Urinary bladder (tissue), 4 donors: ENCODE measurements around the gene CES4A. TPM values are rescaled to one million over a fixed set of nuclear protein-coding genes. Genes with fewer than 3 reads are reported as not detected.
"Not testable (repeated sequence)": the region's sequence is repeated elsewhere in the genome, so short reads cannot be mapped to it uniquely, and the experiment has no call there.

Experiments
- DNase-seq: peaks from one replicate; pipeline ENCODE4 v3.0.0-alpha.2; 2015; ENCODE audit errors: extremely low spot score
- H3K27ac ChIP-seq: one replicate; pipeline ENCODE4 v1.5.1; 2013; ENCODE audit warnings: low read depth, mild to moderate bottlenecking, moderate library complexity
- H3K36me3 ChIP-seq: one replicate; pipeline ENCODE4 v1.6.1; 2013; ENCODE audit warnings: mild to moderate bottlenecking, moderate library complexity; ENCODE audit not compliant: insufficient read depth
- H3K4me1 ChIP-seq: one replicate; pipeline ENCODE4 v1.6.1; 2013; ENCODE audit warnings: mild to moderate bottlenecking, moderate library complexity; ENCODE audit not compliant: insufficient read depth
- H3K4me3 ChIP-seq: one replicate; pipeline ENCODE4 v1.5.1; 2013; ENCODE audit warnings: low read depth, low read length
- WGBS: extraction: QIAGEN DNeasy Blood & Tissue Kit; methylation state at CpG from one replicate; pipeline ENCODE4 v1.1.7; 2013; 5-methylcytosine and 5-hydroxymethylcytosine counted together
- polyA plus RNA-seq: library from polyadenylated mRNA; stranded (reverse); fragments of 200-250 nt; gene quantifications from one replicate; pipeline ENCODE4 v1.2.3, GENCODE V29; 2013
- total RNA-seq: library from RNA; depleted of rRNA; stranded (reverse); fragments of >200 nt; gene quantifications from one replicate; pipeline ENCODE4 v1.2.3, GENCODE V29; 2014
- donor health status: healthy with polysubstance abuse.
- donor health status: healthy.

The CES4A gene
- total and polyA plus RNA-seq, 2 donors = 4.0 to 4.9 TPM

GRCh38 chr16:66964049-66964448 is 24.3 kb upstream of the CES4A start:
- 68% methylated on average over 6 of the region's 6 CpGs for WGBS
- H3K36me3 ChIP-seq = no peaks in the 10 kb centered on the region

GRCh38 chr16:66968847-66969246 is 19.5 kb upstream of the CES4A start:
- 84% methylated on average over 5 of the region's 5 CpGs for WGBS
- no peaks in the 10 kb centered on the region for H3K36me3 ChIP-seq

More at GRCh38 chr16:66964049-66964448, 24.3 kb upstream of the CES4A start:
- no peak overlapping the region for H3K27ac ChIP-seq
- no peak overlapping the region for H3K4me3 ChIP-seq
- H3K4me1 ChIP-seq = no peaks in the 10 kb centered on the region
- DNase-seq = no peak

DNA sequence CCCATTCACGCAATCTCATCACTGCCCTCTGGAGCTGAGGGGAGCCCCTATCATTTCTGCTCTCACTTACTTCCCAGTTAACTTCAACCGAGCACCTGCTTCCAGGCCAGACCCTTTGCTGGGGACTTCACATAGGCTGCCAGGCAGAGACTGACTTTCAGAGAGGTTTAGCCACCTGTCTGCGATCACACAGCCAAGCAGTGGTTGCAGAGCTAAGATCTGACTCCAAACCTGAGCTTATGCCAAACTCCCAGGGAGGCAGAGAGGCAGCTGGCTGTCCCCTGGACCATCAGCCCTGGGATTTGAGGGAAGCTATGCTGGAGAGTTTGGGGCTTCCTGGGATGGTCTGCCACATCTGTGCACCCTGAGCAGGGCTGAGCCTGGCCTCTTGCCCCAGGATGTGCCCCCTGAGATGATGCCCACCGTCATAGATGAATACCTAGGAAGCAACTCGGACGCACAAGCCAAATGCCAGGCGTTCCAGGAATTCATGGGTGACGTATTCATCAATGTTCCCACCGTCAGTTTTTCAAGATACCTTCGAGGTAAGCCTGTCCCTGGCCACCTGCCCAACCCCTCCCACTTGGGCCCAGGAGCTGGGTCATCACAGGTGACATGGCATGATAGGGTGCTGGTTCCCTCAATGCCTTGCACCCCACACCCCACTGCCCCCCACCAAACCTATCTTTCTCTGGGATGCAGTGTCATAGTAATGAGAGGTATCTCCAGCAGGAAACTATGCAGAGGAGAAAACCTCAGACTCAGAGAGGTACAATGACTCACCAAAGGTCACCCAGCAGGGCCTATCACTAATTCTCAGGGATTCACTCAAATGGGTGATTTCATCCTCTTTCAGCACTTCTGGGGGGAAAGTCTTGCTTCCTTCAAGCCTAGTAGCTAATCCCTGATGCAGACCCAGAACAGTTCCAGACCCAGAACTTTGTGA is 17.3 kb upstream of the CES4A start:
- WGBS = 73% methylated on average over 10 of the region's 10 CpGs
- Histone ChIP-seq H3K4me3 (no peak overlapping the region), H3K4me1 (no peaks in the 10 kb centered on the region), H3K36me3 (no peaks in the 10 kb centered on the region), H3K27ac (no peak overlapping the region)
- no peak for DNase-seq

More at GRCh38 chr16:66968847-66969246, 19.5 kb upstream of the CES4A start:
- no peak for DNase-seq
- no peak overlapping the region for H3K27ac ChIP-seq
- no peak overlapping the region for H3K4me3 ChIP-seq
- no peaks in the 10 kb centered on the region for H3K4me1 ChIP-seq

- H3K27ac ChIP-seq = no peak overlapping the region
- no peaks in the 10 kb centered on the region for H3K36me3 ChIP-seq
- no peak for DNase-seq
- H3K4me3 ChIP-seq = no peak overlapping the region
- WGBS = 78% methylated on average over 9 of the region's 9 CpGs
- no peaks in the 10 kb centered on the region for H3K4me1 ChIP-seq
These were observed 15.4 kb upstream of the CES4A start for GRCh38 chr16:66972983-66973382.

- Histone ChIP-seq H3K27ac (no peak overlapping the region), H3K4me3 (no peak overlapping the region), H3K36me3 (no peaks in the 10 kb centered on the region), H3K4me1 (no peaks in the 10 kb centered on the region)
- no peak for DNase-seq
- WGBS = 91% methylated on average over 6 of the region's 6 CpGs
These were observed 14.7 kb upstream of the CES4A start for GRCh38 chr16:66973716-66974115.

- H3K4me1 ChIP-seq, H3K4me3 ChIP-seq, H3K27ac ChIP-seq, DNase-seq, H3K36me3 ChIP-seq: not testable (repeated sequence)
- WGBS = 93% methylated on average over 32 of the region's 32 CpGs
These were observed 14.0 kb upstream of the CES4A start for GRCh38 chr16:66974156-66974931.

- 51% methylated on average over 11 of the region's 11 CpGs for WGBS
These were observed 13.5 kb upstream of the CES4A start for GRCh38 chr16:66974932-66975246.

DNA sequence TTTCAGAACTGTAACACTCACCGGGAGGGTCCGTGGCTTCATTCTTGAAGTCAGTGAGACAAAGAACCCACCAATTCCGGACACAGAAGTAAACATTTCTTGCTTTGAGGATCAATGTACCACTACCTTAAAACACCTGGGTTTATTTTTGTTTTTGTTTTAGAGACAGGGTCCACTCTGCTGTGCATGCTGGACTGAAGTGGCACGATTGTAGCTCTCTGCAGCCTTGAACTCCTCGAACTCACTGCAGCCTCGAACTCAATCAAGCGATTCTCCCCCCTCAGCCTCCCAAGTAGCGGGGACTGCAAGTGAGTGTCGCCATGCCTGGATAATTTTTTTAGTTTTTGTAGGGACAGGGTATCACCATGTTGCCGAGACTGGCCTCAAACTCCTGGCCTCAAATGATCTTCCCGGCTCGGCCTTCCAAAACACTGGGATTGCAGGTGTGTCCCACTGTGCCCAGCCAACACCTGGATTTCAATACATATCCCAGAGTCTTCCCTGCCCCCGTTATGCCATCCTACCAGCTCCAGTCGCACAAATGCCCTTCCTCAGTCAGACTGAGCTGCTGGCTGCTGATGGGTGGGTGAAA is 13.0 kb upstream of the CES4A start:
- no peaks in the 10 kb centered on the region for H3K36me3 ChIP-seq
- no peak for DNase-seq
- no peak overlapping the region for H3K4me3 ChIP-seq
- 86% methylated on average over 14 of the region's 14 CpGs for WGBS
- H3K27ac ChIP-seq = no peak overlapping the region
- no peaks in the 10 kb centered on the region for H3K4me1 ChIP-seq

More at GRCh38 chr16:66974932-66975246, 13.5 kb upstream of the CES4A start:
- H3K36me3 ChIP-seq, H3K27ac ChIP-seq, H3K4me3 ChIP-seq, H3K4me1 ChIP-seq, DNase-seq: not testable (repeated sequence)

- Histone ChIP-seq H3K36me3 (no peaks in the 10 kb centered on the region), H3K27ac (no peak overlapping the region), H3K4me3 (no peak overlapping the region), H3K4me1 (no peaks in the 10 kb centered on the region)
- WGBS = 36% methylated on average over 13 of the region's 13 CpGs
- no peak for DNase-seq
These were observed 11.6 kb upstream of the CES4A start for GRCh38 chr16:66976746-66977145.

GRCh38 chr16:66977341-66978113 is 10.9 kb upstream of the CES4A start:
- DNase-seq = no peak
- WGBS = 30% methylated on average over 15 of the region's 15 CpGs
- no peak overlapping the region for H3K27ac ChIP-seq
- H3K36me3 ChIP-seq = no peaks in the 10 kb centered on the region
- no peak overlapping the region for H3K4me3 ChIP-seq
- no peaks in the 10 kb centered on the region for H3K4me1 ChIP-seq

- 55% methylated on average over 16 of the region's 16 CpGs for WGBS
- Histone ChIP-seq H3K27ac (no peak overlapping the region), H3K4me3 (no peak overlapping the region), H3K4me1 (no peaks in the 10 kb centered on the region), H3K36me3 (no peaks in the 10 kb centered on the region)
- DNase-seq = no peak
These were observed 9.2 kb upstream of the CES4A start for GRCh38 chr16:66979011-66979717.

DNA sequence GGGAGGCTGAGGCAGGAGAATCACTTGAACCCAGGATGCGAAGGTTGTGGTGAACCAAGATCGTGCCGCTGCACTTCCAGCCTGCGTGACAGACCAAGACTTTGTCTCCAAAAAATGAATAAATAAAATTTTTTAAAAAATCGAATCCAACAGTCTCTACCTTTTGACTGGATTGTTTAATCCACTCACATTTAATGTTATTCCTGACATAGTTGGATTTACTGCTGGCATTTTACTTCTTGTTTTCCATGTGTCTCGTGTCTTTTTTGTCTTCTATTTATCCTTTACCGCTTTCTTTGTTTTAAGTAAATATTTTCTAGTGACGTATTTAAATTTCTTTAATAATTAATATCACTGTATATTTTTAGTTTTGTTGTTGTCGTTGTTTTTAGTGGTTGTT is 5.4 kb upstream of the CES4A start:
- no peak for DNase-seq
- Histone ChIP-seq H3K4me3 (no peak overlapping the region), H3K27ac (no peak overlapping the region), H3K4me1 (no peaks in the 10 kb centered on the region), H3K36me3 (no peaks in the 10 kb centered on the region)
- 93% methylated on average over 9 of the region's 9 CpGs for WGBS
